ENCODE data around the gene SCAPER. TPM values are rescaled to one million over a fixed set of nuclear protein-coding genes. Genes with fewer than 3 reads are reported as not detected.
"Not testable (repeated sequence)": the region's sequence is repeated elsewhere in the genome, so short reads cannot be mapped to it uniquely, and the experiment has no call there.

Gene SCAPER
- total and polyA plus RNA-seq, 8 donors: 3.0 to 23.8 (median 14.2) TPM

- H3K9me3 ChIP-seq: no peaks in the 10 kb centered on the region
- H3K4me1 ChIP-seq: no peaks in the 10 kb centered on the region
- no peak overlapping the region for H3K4me3 ChIP-seq
- intact Hi-C loops (cut with DNase I): no loop called here
- no peak for TF ChIP-seq CTCF (IDR thresholded peaks at IDR 0.05)
- no peak overlapping the region for H3K27ac ChIP-seq
- DNase-seq (no peak), ATAC-seq (no peak), FAIRE-seq (no peak)
- H3K36me3 ChIP-seq: no peaks in the 10 kb centered on the region
- H3K27me3 ChIP-seq: no peaks in the 10 kb centered on the region
These were observed 402.0 kb downstream of the SCAPER start for GRCh38 chr15:76503121-76503520.

- no peak for DNase-seq
- H3K4me3 ChIP-seq: no peak overlapping the region
- no peak overlapping the region for H3K27ac ChIP-seq
- WGBS, 2 donors: 86 to 93% methylated on average over 3 of the region's 3 CpGs
- no peak for ATAC-seq
- H3K9me3 ChIP-seq: no peaks in the 10 kb centered on the region
- no peaks in the 10 kb centered on the region for H3K36me3 ChIP-seq
- H3K27me3 ChIP-seq: no peaks in the 10 kb centered on the region
- intact Hi-C loops (cut with DNase I): no loop called here
- no peaks in the 10 kb centered on the region for H3K4me1 ChIP-seq
- TF ChIP-seq CTCF (IDR thresholded peaks at IDR 0.05): no peak
- FAIRE-seq: no peak
These were observed 402.5 kb downstream of the SCAPER start for GRCh38 chr15:76502678-76503077.

GRCh38 chr15:76502185-76502584 lies 403.0 kb downstream of the SCAPER start:
- H3K27ac ChIP-seq; intact Hi-C loops (cut with DNase I); DNase-seq; H3K4me3 ChIP-seq; H3K27me3 ChIP-seq; H3K4me1 ChIP-seq; H3K9me3 ChIP-seq; ATAC-seq; H3K36me3 ChIP-seq; FAIRE-seq: not testable (repeated sequence)
- WGBS, 2 donors: 91 to 95% methylated on average over 6 of the region's 6 CpGs

GRCh38 chr15:76501726-76502125 lies 403.4 kb downstream of the SCAPER start:
- Histone ChIP-seq H3K4me1 (no peaks in the 10 kb centered on the region), H3K27me3 (no peaks in the 10 kb centered on the region), H3K9me3 (no peaks in the 10 kb centered on the region), H3K36me3 (no peaks in the 10 kb centered on the region), H3K27ac (no peak overlapping the region), H3K4me3 (no peak overlapping the region)
- FAIRE-seq (no peak), ATAC-seq (no peak), DNase-seq (no peak)
- WGBS, 2 donors: 97 to 100% methylated on average over 1 of the region's 1 CpG
- intact Hi-C loops (cut with DNase I): no loop called here
- no peak for TF ChIP-seq CTCF (IDR thresholded peaks at IDR 0.05)

GRCh38 chr15:76501011-76501410 lies 404.1 kb downstream of the SCAPER start:
- intact Hi-C loops (cut with DNase I): no loop called here

More at GRCh38 chr15:76501011-76501410, 404.1 kb downstream of the SCAPER start:
- Histone ChIP-seq H3K27me3 (no peaks in the 10 kb centered on the region), H3K27ac (no peak overlapping the region), H3K4me1 (no peaks in the 10 kb centered on the region), H3K36me3 (no peaks in the 10 kb centered on the region), H3K9me3 (no peaks in the 10 kb centered on the region), H3K4me3 (no peak overlapping the region)
- ATAC-seq (no peak), FAIRE-seq (no peak), DNase-seq (no peak)
- WGBS, 2 donors: 66 to 75% methylated on average over 2 of the region's 2 CpGs
- no peak for TF ChIP-seq CTCF (IDR thresholded peaks at IDR 0.05)
